ENCODE measurements around the gene SPOP.
"Not testable (repeated sequence)": the region's sequence is repeated elsewhere in the genome, so short reads cannot be mapped to it uniquely, and the experiment has no call there.

DNA sequence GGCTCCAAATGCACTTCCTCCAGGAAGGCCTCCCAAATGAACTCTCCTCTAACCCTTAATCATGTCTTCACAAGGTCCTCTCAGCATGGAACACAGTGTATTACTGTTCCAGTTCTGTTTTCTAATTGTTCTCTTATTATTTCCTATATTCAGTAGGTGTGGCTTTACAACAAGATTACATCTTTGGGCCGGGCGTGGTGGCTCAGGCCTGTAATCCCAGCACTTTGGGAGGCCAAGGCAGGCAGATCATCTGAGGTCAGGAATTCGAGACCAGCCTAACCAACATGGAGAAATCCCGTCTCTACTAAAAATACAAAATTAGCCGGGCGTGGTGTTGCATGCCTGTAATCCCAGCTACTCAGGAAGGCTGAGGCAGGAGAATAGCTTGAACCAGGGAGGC, 4.2 kb downstream of the SPOP start:
- TF ChIP-seq, protein P1, sequence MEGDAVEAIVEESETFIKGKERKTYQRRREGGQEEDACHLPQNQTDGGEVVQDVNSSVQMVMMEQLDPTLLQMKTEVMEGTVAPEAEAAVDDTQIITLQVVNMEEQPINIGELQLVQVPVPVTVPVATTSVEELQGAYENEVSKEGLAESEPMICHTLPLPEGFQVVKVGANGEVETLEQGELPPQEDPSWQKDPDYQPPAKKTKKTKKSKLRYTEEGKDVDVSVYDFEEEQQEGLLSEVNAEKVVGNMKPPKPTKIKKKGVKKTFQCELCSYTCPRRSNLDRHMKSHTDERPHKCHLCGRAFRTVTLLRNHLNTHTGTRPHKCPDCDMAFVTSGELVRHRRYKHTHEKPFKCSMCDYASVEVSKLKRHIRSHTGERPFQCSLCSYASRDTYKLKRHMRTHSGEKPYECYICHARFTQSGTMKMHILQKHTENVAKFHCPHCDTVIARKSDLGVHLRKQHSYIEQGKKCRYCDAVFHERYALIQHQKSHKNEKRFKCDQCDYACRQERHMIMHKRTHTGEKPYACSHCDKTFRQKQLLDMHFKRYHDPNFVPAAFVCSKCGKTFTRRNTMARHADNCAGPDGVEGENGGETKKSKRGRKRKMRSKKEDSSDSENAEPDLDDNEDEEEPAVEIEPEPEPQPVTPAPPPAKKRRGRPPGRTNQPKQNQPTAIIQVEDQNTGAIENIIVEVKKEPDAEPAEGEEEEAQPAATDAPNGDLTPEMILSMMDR (IDR thresholded peaks at IDR 0.05), result not testable (repeated sequence)
- TF ChIP-seq POLR2A (IDR thresholded peaks at IDR 0.05), result not testable (repeated sequence)
